Spleen (tissue), 11 donors: ENCODE measurements around the gene ZNF70. TPM values are rescaled to one million over a fixed set of nuclear protein-coding genes. Genes with fewer than 3 reads are reported as not detected.

ENCODE experiments used
- DNase-seq: peaks from one replicate; pipeline ENCODE4 v3.0.0-alpha.2; 2020
- H3K27ac ChIP-seq, 8 donors: fragments of 200-600 bp; sonication (generic) in 7 of 8; 1 replicate in 4 of 8; 2 replicates in 4 of 8; pipeline versions ENCODE4 v1.5.0 to v1.8.0; 2016 to 2021; ENCODE audit warnings: inconsistent platforms in 4 of 8, mild to moderate bottlenecking in 4 of 8, moderate library complexity in 1 of 8
- H3K27me3 ChIP-seq, 7 donors: fragments of 200-600 bp; sonication (generic) in 6 of 7; replicated peaks in 1 of 7; 1 replicate in 4 of 7; 2 replicates in 3 of 7; pipeline versions ENCODE4 v1.5.0 to v1.8.0; 2016 to 2021; ENCODE audit warnings: inconsistent platforms in 3 of 7, mild to moderate bottlenecking in 1 of 7
- H3K36me3 ChIP-seq, 6 donors: fragments of 200-600 bp; sonication (generic) in 5 of 6; 1 replicate in 4 of 6; 2 replicates in 2 of 6; pipeline versions ENCODE4 v1.5.0 to v1.8.0; 2016 to 2021; ENCODE audit warnings: inconsistent platforms in 2 of 6
- H3K4me1 ChIP-seq, 6 donors: fragments of 200-600 bp; sonication (generic) in 5 of 6; 1 replicate in 3 of 6; 2 replicates in 3 of 6; pipeline versions ENCODE4 v1.5.0 to v1.8.0; 2016 to 2021; ENCODE audit warnings: inconsistent platforms in 3 of 6
- H3K4me3 ChIP-seq, 8 donors: fragments of 200-600 bp; sonication (generic) in 7 of 8; 1 replicate in 4 of 8; 2 replicates in 4 of 8; pipeline versions ENCODE4 v1.5.0 to v1.8.0; 2016 to 2021; ENCODE audit warnings: inconsistent platforms in 4 of 8, mild to moderate bottlenecking in 4 of 8, moderate library complexity in 2 of 8
- H3K9me3 ChIP-seq, 8 donors: fragments of 200-600 bp; sonication (generic) in 7 of 8; 1 replicate in 4 of 8; 2 replicates in 4 of 8; pipeline versions ENCODE4 v1.5.0 to v1.8.0; 2016 to 2021; ENCODE audit warnings: inconsistent platforms in 4 of 8
- CTCF ChIP-seq, 11 experiments: fragments of 200-600 bp in 7 of 11; fragments of 450-650 bp in 4 of 11; sonication (generic) in 4 of 11; IDR thresholded peaks in 8 of 11; conservative IDR thresholded peaks in 3 of 11; 1 replicate in 7 of 11; 2 replicates in 4 of 11; pipeline versions ENCODE4 v1.4.0 to v1.8.0; 2016 to 2021; ENCODE audit warnings: antibody characterized with exemption in 11 of 11, inconsistent platforms in 4 of 11, mild to moderate bottlenecking in 1 of 11
- POLR2A ChIP-seq, 3 donors: fragments of 450-650 bp; IDR thresholded peaks; one replicate each; pipeline ENCODE4 v1.5.1; 2017; ENCODE audit warnings: antibody characterized with exemption in 3 of 3, mild to moderate bottlenecking in 1 of 3
- POLR2AphosphoS5 ChIP-seq, 3 donors: sonication (generic); formaldehyde crosslinking; IDR thresholded peaks; one replicate each; pipeline ENCODE4 v1.5.1; 2017; ENCODE audit warnings: antibody characterized with exemption in 3 of 3
- WGBS, 5 donors: extraction: QIAGEN DNeasy Blood & Tissue Kit in 3 of 5; methylation state at CpG; one replicate each; pipeline versions ENCODE4 v1.1.5 to v1.1.7; 2013 to 2018; 5-methylcytosine and 5-hydroxymethylcytosine counted together
- intact Hi-C: fragments of 100-400 bp; cut with DNase I; formaldehyde crosslinking; loops from one replicate; pipeline ENCODE4 v1.15.0; 2023; ENCODE audit warnings: low total_unique reads
- polyA plus RNA-seq, 3 donors: library from polyadenylated mRNA; stranded (reverse); fragments of 200-250 nt; gene quantifications; one replicate each; pipeline ENCODE4 v1.2.1, GENCODE V29; 2013
- total RNA-seq, 7 donors: library from RNA; depleted of rRNA in 3 of 7; stranded (reverse); fragments of >200 nt in 3 of 7; fragmentation: NEBNext Ultra II Directional in 4 of 7; extraction: Animal tissue kit (Norgen Biotek cat#: 25700) in 4 of 7; gene quantifications; one replicate each; pipeline versions ENCODE4 v1.1.0 to v1.2.1, GENCODE V29; 2016 to 2021
- donor health status: healthy with polysubstance abuse.
- donor health status: DM: no; HTN: no; CAD: no; lungs with moderate emphysema.
- donor health status: DM: no; HTN: no; CAD: no.
- donor health status: Bipolar disorder and iron deficiency.
- donor health status: healthy.
- donor health status: DM: no; HTN: no; CAD: no.
- donor health status: DM: yes; HTN: yes; CAD: no.

ZNF70 gene
- total and polyA plus RNA-seq, 10 donors, result 0.55 to 7.4 (median 5.6) TPM

GRCh38 chr22:23705358-23705757 lies 45.6 kb downstream of the ZNF70 start:
- 60 to 77% (median 69%) methylated on average over 3 of the region's 3 CpGs for WGBS, 5 donors
- intact Hi-C loops, result no loop called here
- Histone ChIP-seq H3K4me1 (peaks cover 0 to 15% (median 0%) of the 10 kb centered on the region in 6 donors), H3K27me3 (no peaks in the 10 kb centered on the region), H3K9me3 (no peaks in the 10 kb centered on the region), H3K36me3 (peaks cover 0 to 100% (median 91%) of the 10 kb centered on the region in 6 donors), H3K27ac (no peak overlapping the region), H3K4me3 (no peak overlapping the region)
- no peak for TF ChIP-seq POLR2AphosphoS5 (IDR thresholded peaks at IDR 0.05)
- no peak for TF ChIP-seq CTCF (IDR thresholded peaks at IDR 0.05 in 8 of 11, conservative IDR thresholded peaks at IDR 0.05 in 3 of 11)
- TF ChIP-seq POLR2A (IDR thresholded peaks at IDR 0.05), result no peak
- DNase-seq, result no peak

GRCh38 chr22:23704829-23705228 lies 46.1 kb downstream of the ZNF70 start:
- Histone ChIP-seq H3K27ac (no peak overlapping the region), H3K4me3 (no peak overlapping the region), H3K36me3 (peaks cover 0 to 100% (median 89%) of the 10 kb centered on the region in 6 donors), H3K9me3 (no peaks in the 10 kb centered on the region), H3K27me3 (no peaks in the 10 kb centered on the region), H3K4me1 (peaks cover 0 to 15% (median 0%) of the 10 kb centered on the region in 6 donors)
- intact Hi-C loops, result no loop called here
- TF ChIP-seq POLR2A (IDR thresholded peaks at IDR 0.05), result no peak
- WGBS, 5 donors, result 81 to 90% (median 87%) methylated on average over 3 of the region's 3 CpGs
- DNase-seq, result no peak

GRCh38 chr22:23704062-23704461 lies 46.9 kb downstream of the ZNF70 start:
- Histone ChIP-seq H3K4me3 (no peak overlapping the region), H3K27ac (no peak overlapping the region), H3K27me3 (no peaks in the 10 kb centered on the region), H3K4me1 (peaks cover 0 to 16% (median 0%) of the 10 kb centered on the region in 6 donors), H3K9me3 (no peaks in the 10 kb centered on the region), H3K36me3 (peaks cover 0 to 100% (median 85%) of the 10 kb centered on the region in 6 donors)
- WGBS, 5 donors, result 91 to 96% (median 93%) methylated on average over 5 of the region's 5 CpGs
- intact Hi-C loops, result no loop called here
- TF ChIP-seq POLR2A (IDR thresholded peaks at IDR 0.05) (no peak), POLR2AphosphoS5 (IDR thresholded peaks at IDR 0.05) (no peak), CTCF (IDR thresholded peaks at IDR 0.05 in 8 of 11, conservative IDR thresholded peaks at IDR 0.05 in 3 of 11) (no peak)
- no peak for DNase-seq

- Histone ChIP-seq H3K27me3 (no peaks in the 10 kb centered on the region), H3K4me1 (peaks cover under 1 to 48% (median 18%) of the 10 kb centered on the region in 6 donors), H3K36me3 (peaks cover 0 to 86% (median 62%) of the 10 kb centered on the region in 6 donors), H3K27ac (no peak overlapping the region), H3K9me3 (no peaks in the 10 kb centered on the region), H3K4me3 (no peak overlapping the region)
- WGBS, 5 donors, result 87 to 92% (median 90%) methylated on average over 7 of the region's 7 CpGs
- no peak for DNase-seq
- intact Hi-C loops, result no loop called here
- TF ChIP-seq POLR2A (IDR thresholded peaks at IDR 0.05) (no peak), CTCF (IDR thresholded peaks at IDR 0.05 in 8 of 11, conservative IDR thresholded peaks at IDR 0.05 in 3 of 11) (no peak), POLR2AphosphoS5 (IDR thresholded peaks at IDR 0.05) (no peak)
Measured at GRCh38 chr22:23700706-23701105, 50.2 kb downstream of the ZNF70 start.
